Fibroblast of lung (primary cell): ENCODE measurements around the gene HHAT.

Experiments
- CTCF ChIP-seq, 2 donors: IDR thresholded peaks in 1 of 2; conservative IDR thresholded peaks in 1 of 2; 1 replicate in 1 of 2; 2 replicates in 1 of 2; pipeline ENCODE4 v1.5.1; 2011 to 2012; ENCODE audit warnings: low read length in 2 of 2, control low read depth in 1 of 2, inconsistent platforms in 1 of 2, low read depth in 1 of 2, mild to moderate bottlenecking in 1 of 2
- EZH2 ChIP-seq: IDR thresholded peaks from 2 replicates; pipeline ENCODE4 v1.5.1; 2012; ENCODE audit warnings: low read length, control low read depth, mild to moderate bottlenecking; ENCODE audit errors: missing control alignments

- TF ChIP-seq CTCF (conservative IDR thresholded peaks at IDR 0.05 in 1 of 2, IDR thresholded peaks at IDR 0.05 in 1 of 2; ENCODE audit: low read depth in 1 of 2, low read length in 2 of 2) (no peak), EZH2 (no peak)
These were observed 1.7 kb downstream of the HHAT start for GRCh38 chr1:210330279-210330866.
